ENCODE measurements around the gene UPK1A.

Gene UPK1A

DNA sequence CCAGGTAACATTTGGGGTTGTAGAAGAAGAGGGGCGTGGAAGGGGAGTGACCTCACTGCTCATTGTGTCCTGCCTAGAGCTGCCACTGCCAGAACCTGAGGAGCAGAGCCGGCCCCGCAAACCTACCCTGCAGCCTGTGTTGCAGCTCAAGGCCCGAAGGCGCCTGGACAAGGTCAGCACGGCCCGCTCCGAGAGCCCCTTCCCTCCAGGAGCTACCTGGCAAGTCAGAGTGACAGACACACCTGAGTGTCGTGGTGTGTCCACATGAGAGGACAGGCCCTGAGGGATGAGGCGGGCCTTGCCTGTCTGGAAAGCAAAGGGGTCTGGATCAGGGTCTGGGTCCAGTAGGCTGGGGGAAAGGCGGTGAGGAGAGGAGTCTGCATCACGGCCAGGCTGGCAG, 58.2 kb downstream of the UPK1A start:
- no peak overlapping the region for H3K27ac Mint-ChIP-seq
- H3K4me1 Mint-ChIP-seq: peaks cover 6% of the 10 kb centered on the region
- TF ChIP-seq, protein P1, sequence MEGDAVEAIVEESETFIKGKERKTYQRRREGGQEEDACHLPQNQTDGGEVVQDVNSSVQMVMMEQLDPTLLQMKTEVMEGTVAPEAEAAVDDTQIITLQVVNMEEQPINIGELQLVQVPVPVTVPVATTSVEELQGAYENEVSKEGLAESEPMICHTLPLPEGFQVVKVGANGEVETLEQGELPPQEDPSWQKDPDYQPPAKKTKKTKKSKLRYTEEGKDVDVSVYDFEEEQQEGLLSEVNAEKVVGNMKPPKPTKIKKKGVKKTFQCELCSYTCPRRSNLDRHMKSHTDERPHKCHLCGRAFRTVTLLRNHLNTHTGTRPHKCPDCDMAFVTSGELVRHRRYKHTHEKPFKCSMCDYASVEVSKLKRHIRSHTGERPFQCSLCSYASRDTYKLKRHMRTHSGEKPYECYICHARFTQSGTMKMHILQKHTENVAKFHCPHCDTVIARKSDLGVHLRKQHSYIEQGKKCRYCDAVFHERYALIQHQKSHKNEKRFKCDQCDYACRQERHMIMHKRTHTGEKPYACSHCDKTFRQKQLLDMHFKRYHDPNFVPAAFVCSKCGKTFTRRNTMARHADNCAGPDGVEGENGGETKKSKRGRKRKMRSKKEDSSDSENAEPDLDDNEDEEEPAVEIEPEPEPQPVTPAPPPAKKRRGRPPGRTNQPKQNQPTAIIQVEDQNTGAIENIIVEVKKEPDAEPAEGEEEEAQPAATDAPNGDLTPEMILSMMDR (IDR thresholded peaks at IDR 0.05): no peak
- peaks cover 37% of the 10 kb centered on the region for H3K36me3 Mint-ChIP-seq (ENCODE audit: low read depth)
- H3K9me3 Mint-ChIP-seq: no peaks in the 10 kb centered on the region
- no peak for DNase-seq
- H3K27me3 Mint-ChIP-seq (ENCODE audit: low read depth, poor library complexity): peaks cover under 1% of the 10 kb centered on the region
- no peak overlapping the region for H3K4me3 Mint-ChIP-seq

DNA sequence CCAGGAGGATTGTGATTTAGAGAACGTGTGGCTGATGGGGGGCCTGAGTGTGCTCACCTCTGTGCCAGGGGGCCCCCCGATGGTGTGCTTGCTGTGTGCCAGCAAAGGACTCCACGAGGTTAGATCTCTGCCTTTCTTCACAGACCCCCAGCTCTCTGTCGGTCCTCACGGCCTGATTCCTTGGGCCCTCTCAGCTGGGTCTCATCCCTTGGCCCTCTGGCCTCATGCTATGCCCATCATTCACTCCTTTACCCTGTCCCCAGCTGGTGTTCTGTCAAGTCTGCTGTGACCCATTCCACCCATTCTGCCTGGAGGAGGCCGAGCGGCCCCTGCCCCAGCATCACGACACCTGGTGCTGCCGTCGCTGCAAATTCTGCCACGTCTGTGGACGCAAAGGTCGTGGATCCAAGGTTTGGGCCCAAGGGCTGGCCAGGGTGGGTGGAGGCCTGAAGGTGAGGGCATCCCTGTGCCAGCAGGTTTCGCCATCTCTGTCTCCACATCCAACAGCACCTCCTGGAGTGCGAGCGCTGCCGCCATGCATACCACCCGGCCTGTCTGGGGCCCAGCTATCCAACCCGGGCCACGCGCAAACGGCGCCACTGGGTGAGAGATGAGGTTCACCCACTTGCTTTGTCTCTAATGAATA, 59.0 kb downstream of the UPK1A start:
- H3K4me3 Mint-ChIP-seq: no peak overlapping the region
- no peak for DNase-seq
- H3K27me3 Mint-ChIP-seq (ENCODE audit: low read depth, poor library complexity): no peaks in the 10 kb centered on the region
- no peak overlapping the region for H3K27ac Mint-ChIP-seq
- peaks cover under 1% of the 10 kb centered on the region for H3K4me1 Mint-ChIP-seq
- TF ChIP-seq, protein P1 (IDR thresholded peaks at IDR 0.05): no peak
- peaks cover 41% of the 10 kb centered on the region for H3K36me3 Mint-ChIP-seq (ENCODE audit: low read depth)
- H3K9me3 Mint-ChIP-seq: no peaks in the 10 kb centered on the region

DNA sequence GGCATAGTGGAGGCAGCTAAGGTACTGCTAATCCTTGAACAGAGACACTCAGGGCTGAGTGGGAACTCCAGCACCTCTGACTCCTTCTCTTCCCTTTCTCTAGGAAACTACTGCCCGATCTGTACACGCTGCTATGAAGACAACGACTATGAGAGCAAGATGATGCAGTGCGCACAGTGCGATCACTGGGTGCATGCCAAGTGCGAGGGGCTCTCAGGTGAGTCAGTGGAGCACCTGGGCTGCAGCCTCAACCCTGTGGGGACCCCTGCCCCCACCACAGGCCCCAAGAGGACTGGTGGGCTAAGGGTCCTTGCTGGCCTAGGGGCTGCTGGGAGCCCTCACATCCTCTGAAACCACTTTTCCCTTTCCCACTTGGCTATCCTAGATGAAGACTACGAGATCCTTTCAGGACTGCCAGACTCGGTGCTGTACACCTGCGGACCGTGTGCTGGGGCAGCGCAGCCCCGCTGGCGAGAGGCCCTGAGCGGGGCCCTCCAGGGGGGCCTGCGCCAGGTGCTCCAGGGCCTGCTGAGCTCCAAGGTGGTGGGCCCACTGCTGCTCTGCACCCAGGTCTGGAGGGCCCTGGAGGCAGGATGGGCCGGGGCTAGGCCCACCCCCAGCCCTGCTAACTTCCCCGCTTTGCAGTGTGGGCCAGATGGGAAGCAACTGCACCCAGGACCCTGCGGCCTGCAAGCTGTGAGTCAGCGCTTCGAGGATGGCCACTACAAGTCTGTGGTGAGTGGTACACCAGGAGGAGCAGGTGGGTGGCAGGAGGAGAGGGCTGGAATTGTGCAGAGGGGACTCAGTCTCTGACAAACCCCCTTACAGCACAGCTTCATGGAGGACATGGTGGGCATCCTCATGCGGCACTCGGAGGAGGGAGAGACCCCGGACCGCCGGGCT, 61.0 kb downstream of the UPK1A start:
- Mint-ChIP-seq H3K4me1 (no peaks in the 10 kb centered on the region), H3K27ac (no peak overlapping the region), H3K9me3 (no peaks in the 10 kb centered on the region), H3K27me3 (ENCODE audit: low read depth, poor library complexity) (no peaks in the 10 kb centered on the region), H3K36me3 (ENCODE audit: low read depth) (peaks cover 49% of the 10 kb centered on the region), H3K4me3 (no peak overlapping the region)
- no peak for DNase-seq
- TF ChIP-seq, protein P1 (IDR thresholded peaks at IDR 0.05): no peak
